Endothelial cell of umbilical vein (primary cell): ENCODE data around the gene C17orf67.

Experiments used
- JUN ChIP-seq: IDR thresholded peaks from 2 replicates; pipeline ENCODE4 v1.6.1; 2011; ENCODE audit warnings: borderline replicate concordance, low read depth; ENCODE audit not compliant: insufficient read length, insufficient read depth
- MYC ChIP-seq: IDR thresholded peaks from one replicate; pipeline ENCODE4 v1.6.1; 2011; ENCODE audit warnings: mild to moderate bottlenecking, low read depth, low read length
- POLR2A ChIP-seq: IDR thresholded peaks from 2 replicates; pipeline ENCODE4 v1.6.1; 2012; ENCODE audit warnings: low read depth, mild to moderate bottlenecking, control low read depth, low read length
- POLR2AphosphoS5 ChIP-seq: IDR thresholded peaks from 2 replicates; pipeline ENCODE4 v1.6.1; 2012; ENCODE audit warnings: low read depth, mild to moderate bottlenecking, control low read depth, low read length, moderate library complexity; ENCODE audit not compliant: insufficient read depth
- TF ChIP-seq, protein P1 (sequence below), 2 donors: IDR thresholded peaks; 1 replicate in 1 of 2; 2 replicates in 1 of 2; pipeline ENCODE4 v1.5.1; 2011; ENCODE audit warnings: low read length in 2 of 2, mild to moderate bottlenecking in 2 of 2, moderate library complexity in 2 of 2, control low read depth in 1 of 2, inconsistent platforms in 1 of 2, low read depth in 1 of 2; ENCODE audit not compliant: insufficient read depth in 1 of 2; ENCODE audit errors: extremely low read depth in 1 of 2
- TF ChIP-seq, protein P2 (sequence below): IDR thresholded peaks from 2 replicates; pipeline ENCODE4 v1.6.1; 2011; ENCODE audit not compliant: insufficient read depth, insufficient read length

DNA sequence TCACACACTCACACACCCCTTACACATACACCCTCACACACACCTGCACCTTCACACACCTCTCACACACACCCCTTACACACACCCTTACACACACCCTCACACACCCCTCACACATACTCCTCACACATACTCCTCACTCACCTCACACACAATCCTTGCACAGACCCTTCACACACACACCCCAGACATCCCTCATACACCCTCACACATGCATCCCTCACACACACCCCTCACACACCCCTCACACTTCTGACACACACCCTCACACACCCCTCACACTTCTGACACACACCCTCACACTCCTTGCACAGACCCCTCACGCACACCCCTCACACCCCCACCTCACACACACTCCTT lies 23.9 kb downstream of the C17orf67 start:
- TF ChIP-seq, protein P1, sequence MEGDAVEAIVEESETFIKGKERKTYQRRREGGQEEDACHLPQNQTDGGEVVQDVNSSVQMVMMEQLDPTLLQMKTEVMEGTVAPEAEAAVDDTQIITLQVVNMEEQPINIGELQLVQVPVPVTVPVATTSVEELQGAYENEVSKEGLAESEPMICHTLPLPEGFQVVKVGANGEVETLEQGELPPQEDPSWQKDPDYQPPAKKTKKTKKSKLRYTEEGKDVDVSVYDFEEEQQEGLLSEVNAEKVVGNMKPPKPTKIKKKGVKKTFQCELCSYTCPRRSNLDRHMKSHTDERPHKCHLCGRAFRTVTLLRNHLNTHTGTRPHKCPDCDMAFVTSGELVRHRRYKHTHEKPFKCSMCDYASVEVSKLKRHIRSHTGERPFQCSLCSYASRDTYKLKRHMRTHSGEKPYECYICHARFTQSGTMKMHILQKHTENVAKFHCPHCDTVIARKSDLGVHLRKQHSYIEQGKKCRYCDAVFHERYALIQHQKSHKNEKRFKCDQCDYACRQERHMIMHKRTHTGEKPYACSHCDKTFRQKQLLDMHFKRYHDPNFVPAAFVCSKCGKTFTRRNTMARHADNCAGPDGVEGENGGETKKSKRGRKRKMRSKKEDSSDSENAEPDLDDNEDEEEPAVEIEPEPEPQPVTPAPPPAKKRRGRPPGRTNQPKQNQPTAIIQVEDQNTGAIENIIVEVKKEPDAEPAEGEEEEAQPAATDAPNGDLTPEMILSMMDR (IDR thresholded peaks at IDR 0.05; ENCODE audit: extremely low read depth in 1 of 2, insufficient read depth in 1 of 2, low read depth in 1 of 2, low read length in 2 of 2): no peak
- TF ChIP-seq MYC: no peak
- no peak for TF ChIP-seq POLR2A
- no peak for TF ChIP-seq POLR2AphosphoS5
- TF ChIP-seq, protein P2, sequence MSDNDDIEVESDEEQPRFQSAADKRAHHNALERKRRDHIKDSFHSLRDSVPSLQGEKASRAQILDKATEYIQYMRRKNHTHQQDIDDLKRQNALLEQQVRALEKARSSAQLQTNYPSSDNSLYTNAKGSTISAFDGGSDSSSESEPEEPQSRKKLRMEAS: no peak
- TF ChIP-seq JUN: no peak
